K562 (cell line): ENCODE results near the gene TASP1. TPM values are rescaled to one million over a fixed set of nuclear protein-coding genes. Genes with fewer than 3 reads are reported as not detected.
A peak's percentile ranks its signal among the peaks of the same experiment; 100 is the strongest.

ENCODE experiments used
- ATAC-seq: fragments of 200-7000 bp; cut with Tn5 transposase; 3 replicates; pipeline ENCODE4 v1.9.1; 2020; ENCODE audit warnings: moderate library complexity
- BruUV-seq: library from RNA; stranded (reverse); fragments of 400-500 nt; replicated peaks from 2 replicates; lab custom pipeline; 2021; lab: Mats Ljungman, UMichigan
- CTCF ChIA-PET: fragments of 300-600 bp; formaldehyde crosslinking; extraction: SDS; loops from one replicate; lab custom pipeline; 2021; ENCODE audit warnings: low intra/inter-chr PET ratio; lab: Yijun Ruan, JAX
- POLR2A ChIA-PET: fragments of 300-600, 350-650 bp; sonication (Branson Sonifier 250); formaldehyde crosslinking; extraction: SDS; loops from one replicate; lab custom pipeline; 2021; ENCODE audit warnings: antibody characterized with exemption, inconsistent platforms; lab: Yijun Ruan, JAX
- DNase-seq, 4 experiments: peaks; one replicate each; pipeline versions ENCODE4 v3.0.0 to v3.0.0-alpha.2; 2011 to 2018; ENCODE audit warnings: low spot score in 3 of 4, mixed read lengths in 3 of 4; ENCODE audit errors: extremely low read depth in 1 of 4
- FAIRE-seq: peaks from 2 replicates; lab custom pipeline; 2011; peaks lifted over from hg19 to GRCh38; lab: Jason Lieb, UNC
- H2AFZ ChIP-seq: 2 replicates; pipeline ENCODE4 v1.6.0; 2011; ENCODE audit warnings: low read depth, low read length, control low read depth, inconsistent platforms
- H3K27ac ChIP-seq: fragments of 200-600 bp; 3 replicates; pipeline ENCODE4 v1.8.0; 2011; ENCODE audit warnings: low read depth, mild to moderate bottlenecking, control low read depth, inconsistent platforms, low read length, moderate library complexity, mixed read lengths; ENCODE audit errors: extremely low read depth
- H3K27me3 ChIP-seq, 2 experiments: fragments of 300-600 bp in 1 of 2; 2 replicates in 1 of 2; 3 replicates in 1 of 2; pipeline versions ENCODE4 v1.6.0 to v1.8.0; 2011; ENCODE audit warnings: inconsistent platforms in 2 of 2, low read length in 2 of 2, mild to moderate bottlenecking in 1 of 2, mixed read lengths in 1 of 2, moderate library complexity in 1 of 2; ENCODE audit not compliant: control insufficient read depth in 2 of 2, insufficient read depth in 2 of 2
- H3K36me3 ChIP-seq: fragments of 300-600 bp; 3 replicates; pipeline ENCODE4 v1.8.0; 2011; ENCODE audit warnings: mild to moderate bottlenecking, low read length, inconsistent platforms; ENCODE audit not compliant: control insufficient read depth, insufficient read depth
- H3K4me1 ChIP-seq, 2 experiments: fragments of 200-600 bp in 1 of 2; replicated peaks in 1 of 2; 2 replicates in 1 of 2; 3 replicates in 1 of 2; pipeline versions ENCODE4 v1.5.1 to v1.8.0; 2011; ENCODE audit warnings: inconsistent platforms in 2 of 2, low read length in 2 of 2, mild to moderate bottlenecking in 1 of 2, mixed read lengths in 1 of 2, moderate library complexity in 1 of 2; ENCODE audit not compliant: control insufficient read depth in 2 of 2, insufficient read depth in 2 of 2
- H3K4me2 ChIP-seq: 2 replicates; pipeline ENCODE4 v1.6.1; 2011; ENCODE audit warnings: low read length, control low read depth, inconsistent platforms, mixed read lengths; ENCODE audit not compliant: insufficient read depth
- H3K4me3 ChIP-seq: fragments of 200-600 bp; sonication (generic), shearing (Covaris generic); 2 replicates; pipeline ENCODE4 v1.5.1; 2016; ENCODE audit warnings: control low read depth, inconsistent platforms
- H3K79me2 ChIP-seq: fragments of 200-600 bp; 3 replicates; pipeline ENCODE4 v1.8.0; 2011; ENCODE audit warnings: low read length, inconsistent platforms; ENCODE audit not compliant: control insufficient read depth, insufficient read depth
- H3K9ac ChIP-seq, 2 experiments: 2 replicates each; pipeline versions ENCODE4 v1.6.0 to v1.6.1; 2011; ENCODE audit warnings: low read depth in 2 of 2, low read length in 2 of 2, control low read depth in 1 of 2, inconsistent platforms in 1 of 2, mild to moderate bottlenecking in 1 of 2, mixed read lengths in 1 of 2; ENCODE audit not compliant: insufficient read depth in 1 of 2
- H3K9me1 ChIP-seq: one replicate; pipeline ENCODE4 v1.6.0; 2011; ENCODE audit warnings: inconsistent platforms, mild to moderate bottlenecking, low read length, moderate library complexity; ENCODE audit not compliant: control insufficient read depth, insufficient read depth
- H3K9me3 ChIP-seq: replicated peaks from 2 replicates; pipeline ENCODE4 v1.5.1; 2011; ENCODE audit warnings: low read depth, low read length, inconsistent platforms; ENCODE audit not compliant: control insufficient read depth, insufficient read depth
- H4K20me1 ChIP-seq: replicated peaks from 2 replicates; pipeline ENCODE4 v1.6.1; 2011; ENCODE audit warnings: low read length, inconsistent platforms, mixed read lengths; ENCODE audit not compliant: control insufficient read depth, insufficient read depth
- ATF7 ChIP-seq: fragments of 450-650 bp; IDR thresholded peaks from 2 replicates; pipeline ENCODE4 v1.7.1; 2014; ENCODE audit warnings: mild to moderate bottlenecking, moderate library complexity
- CREM ChIP-seq: IDR thresholded peaks from 2 replicates; pipeline ENCODE4 v1.6.1; 2014; ENCODE audit warnings: antibody characterized with exemption, low read depth
- IFI16 ChIP-seq: fragments of 250-450 bp; sonication (Bioruptor Pico); IDR thresholded peaks from 2 replicates; pipeline ENCODE4 v2.1.2; 2022; ENCODE audit warnings: mild to moderate bottlenecking, inconsistent platforms
- ILF3 ChIP-seq: fragments of 450-650 bp; IDR thresholded peaks from 2 replicates; pipeline ENCODE4 v1.6.1; 2018; ENCODE audit warnings: antibody characterized with exemption, mild to moderate bottlenecking, moderate library complexity, borderline replicate concordance
- LCOR ChIP-seq: sonication (generic); formaldehyde crosslinking; IDR thresholded peaks from 2 replicates; pipeline ENCODE4 v1.8.0; 2022; ENCODE audit warnings: mild to moderate bottlenecking, missing genetic modification reagents
- NR3C1 ChIP-seq: sonication (generic); formaldehyde crosslinking; IDR thresholded peaks from 2 replicates; pipeline ENCODE4 v1.8.1; 2022; ENCODE audit warnings: missing genetic modification reagents
- PHTF2 ChIP-seq: fragments of 250-450 bp; sonication (Bioruptor Pico); IDR thresholded peaks from 2 replicates; pipeline ENCODE4 v1.5.0; 2021; ENCODE audit warnings: mild to moderate bottlenecking
- RAD21 ChIP-seq, 2 experiments: fragments of 250-450 bp in 1 of 2; fragments of 450-650 bp in 1 of 2; sonication (Bioruptor Pico) in 1 of 2; formaldehyde crosslinking in 1 of 2; IDR thresholded peaks in 1 of 2; conservative IDR thresholded peaks in 1 of 2; 2 replicates each; pipeline versions ENCODE4 v1.4.0 to v1.8.0; 2020 to 2022; ENCODE audit warnings: mild to moderate bottlenecking in 2 of 2, moderate library complexity in 1 of 2
- ZNF124 ChIP-seq: sonication (generic); formaldehyde crosslinking; IDR thresholded peaks from 2 replicates; pipeline ENCODE4 v1.8.1; 2022; ENCODE audit warnings: missing genetic modification reagents
- ZNF184 ChIP-seq: sonication (generic); formaldehyde crosslinking; IDR thresholded peaks from 2 replicates; pipeline ENCODE4 v1.5.0; 2020; ENCODE audit warnings: missing genetic modification reagents
- ZNF239 ChIP-seq: fragments of 250-450 bp; sonication (Bioruptor Pico); IDR thresholded peaks from 2 replicates; pipeline ENCODE4 v1.4.0; 2020; ENCODE audit warnings: mild to moderate bottlenecking
- ZNF512 ChIP-seq: IDR thresholded peaks from 2 replicates; pipeline ENCODE4 v1.6.1; 2016; ENCODE audit warnings: missing genetic modification characterization, missing compliant biosample characterization
- ZNF830 ChIP-seq: fragments of 250-450 bp; sonication (Bioruptor Pico); IDR thresholded peaks from 2 replicates; pipeline ENCODE4 v1.5.0; 2021; ENCODE audit warnings: mild to moderate bottlenecking
- WGBS: fragments of 100-300 bp; shearing (Covaris generic); methylation state at CpG from one replicate; pipeline ENCODE4 v1.1.6; 2016; ENCODE audit warnings: low coverage, mixed read lengths; ENCODE audit not compliant: insufficient coverage; ENCODE audit errors: missing lambda C conversion rate; 5-methylcytosine and 5-hydroxymethylcytosine counted together
- in situ Hi-C: fragments of 300-500 bp; cut with MboI; formaldehyde crosslinking; loops from 4 replicates; pipeline ENCODE4 v1.15.0; 2018; ENCODE audit warnings: inconsistent platforms, mixed read lengths
- intact Hi-C: fragments of 100-400 bp; cut with micrococcal nuclease; formaldehyde crosslinking; loops from 2 replicates; pipeline ENCODE4 v1.14.2; 2022
- polyA plus RNA-seq, 8 experiments: library from polyadenylated mRNA; depleted of rRNA in 4 of 8; stranded (reverse) in 5 of 8; unstranded in 3 of 8; fragments of >200 nt; fragmentation: Nextera tagmentation in 2 of 8; fragmentation: Illumina TruSeq in 1 of 8; extraction: Ambion mirVana in 2 of 8; extraction: Trizol in 1 of 8; gene quantifications; 2 replicates each; pipeline versions ENCODE4 v1.2.1 to v1.2.3, GENCODE V29; 2011 to 2014; ENCODE audit warnings: inconsistent platforms in 1 of 8, missing spikeins in 1 of 8
- total RNA-seq, 7 experiments: library from RNA; depleted of rRNA in 6 of 7; stranded (reverse); fragments of >200 nt in 6 of 7; fragmentation: Illumina TruSeq in 2 of 7; extraction: Trizol in 2 of 7; gene quantifications; 2 replicates each; pipeline versions ENCODE4 v1.2.1 to v1.2.3, GENCODE V29; 2011 to 2021; ENCODE audit warnings: low replicate concordance in 1 of 7
- TF ChIP-seq, protein P1 (sequence below): sonication (generic); formaldehyde crosslinking; IDR thresholded peaks from 2 replicates; pipeline ENCODE4 v1.8.0; 2022; ENCODE audit warnings: missing genetic modification reagents, mild to moderate bottlenecking, moderate library complexity, borderline replicate concordance

Gene TASP1
- total and polyA plus RNA-seq, 9 of the 15 experiments (the other 6 are each of a cell fraction or from before 2014, with no cell fraction given), result 3.7 to 10.6 (median 6.4) TPM

GRCh38 chr20:13685623-13686022, 46.9 kb upstream of the TASP1 start:
- ATAC-seq (no peak), DNase-seq (no peak), FAIRE-seq (no peak)
- Histone ChIP-seq H3K9ac (no peak overlapping the region), H3K9me1 (no peaks in the 10 kb centered on the region), H3K9me3 (no peaks in the 10 kb centered on the region), H3K27me3 (no peaks in the 10 kb centered on the region; a peak in 1 of 5 replicates), H3K4me2 (no peak overlapping the region), H3K4me1 (no peaks in the 10 kb centered on the region; a peak in 1 of 5 replicates), H2AFZ (no peak overlapping the region), H3K27ac (no peak overlapping the region), H4K20me1 (no peaks in the 10 kb centered on the region), H3K36me3 (no peaks in the 10 kb centered on the region), H3K79me2 (no peaks in the 10 kb centered on the region), H3K4me3 (no peak overlapping the region)
- CTCF ChIA-PET, result no interaction called here
- WGBS, result 0% methylated on average over 2 of the region's 2 CpGs
- POLR2A ChIA-PET, result interaction anchor here (0.7 kb wide), 1 partner anchor 16 kb away, joined by 3 read pairs; no protein-coding TSS in a partner anchor
- intact Hi-C loops (no loop called here), in situ Hi-C loops (no loop called here)
- BruUV-seq, result no TSS peak
- TF ChIP-seq ZNF512 (tag) (peak; percentile 81), ZNF124 (CRISPR knock-in tag) (no peak)

GRCh38 chr20:13684566-13685222, 46.0 kb upstream of the TASP1 start:
- Histone ChIP-seq H3K36me3 (no peaks in the 10 kb centered on the region), H3K27ac (no peak overlapping the region), H3K9me3 (no peaks in the 10 kb centered on the region), H4K20me1 (no peaks in the 10 kb centered on the region), H3K4me1 (no peaks in the 10 kb centered on the region; a peak in 1 of 5 replicates), H3K4me3 (no peak overlapping the region), H3K9ac (no peak overlapping the region), H3K4me2 (no peak overlapping the region), H3K9me1 (no peaks in the 10 kb centered on the region), H2AFZ (no peak overlapping the region), H3K79me2 (no peaks in the 10 kb centered on the region), H3K27me3 (no peaks in the 10 kb centered on the region; a peak in 1 of 5 replicates)
- intact Hi-C loops (no loop called here), in situ Hi-C loops (no loop called here)
- FAIRE-seq (no peak), ATAC-seq (no peak), DNase-seq (peak in 1 of 4 experiments; percentile 18)
- WGBS, result 2% methylated on average over 5 of the region's 5 CpGs
- BruUV-seq, result no TSS peak
- ChIA-PET POLR2A (no interaction called here), CTCF (no interaction called here)
- TF ChIP-seq ZNF239 (CRISPR knock-in tag) (no peak), ZNF830 (CRISPR knock-in tag) (no peak), CREM (no peak), ATF7 (no peak), IFI16 (no peak), ZNF184 (CRISPR knock-in tag) (no peak), NR3C1 (no peak), ILF3 (no peak), PHTF2 (CRISPR knock-in tag) (no peak), LCOR (CRISPR knock-in tag) (peak; percentile 47; the same call in 1 of the 2 replicates), RAD21 (CRISPR knock-in tag; conservative IDR thresholded peaks at IDR 0.05 in 1 of 2, IDR thresholded peaks at IDR 0.05 in 1 of 2) (no peak)
- TF ChIP-seq, protein P1, sequence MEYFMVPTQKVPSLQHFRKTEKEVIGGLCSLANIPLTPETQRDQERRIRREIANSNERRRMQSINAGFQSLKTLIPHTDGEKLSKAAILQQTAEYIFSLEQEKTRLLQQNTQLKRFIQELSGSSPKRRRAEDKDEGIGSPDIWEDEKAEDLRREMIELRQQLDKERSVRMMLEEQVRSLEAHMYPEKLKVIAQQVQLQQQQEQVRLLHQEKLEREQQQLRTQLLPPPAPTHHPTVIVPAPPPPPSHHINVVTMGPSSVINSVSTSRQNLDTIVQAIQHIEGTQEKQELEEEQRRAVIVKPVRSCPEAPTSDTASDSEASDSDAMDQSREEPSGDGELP (CRISPR knock-in tag), result peak; percentile 95
